Neural cell (in vitro differentiated cells): ENCODE results near the gene IGSF11. TPM values are rescaled to one million over a fixed set of nuclear protein-coding genes. Genes with fewer than 3 reads are reported as not detected.

Experiments used
- H2AFZ ChIP-seq: fragments of 200-600, 300-800 bp; sonication (generic), shearing (Covaris generic); 2 replicates; pipeline ENCODE4 v1.6.0; 2014; ENCODE audit warnings: low read depth, mild to moderate bottlenecking, antibody characterized with exemption, low read length, moderate library complexity
- H3F3A ChIP-seq: fragments of 200-600 bp; shearing (Covaris generic); 2 replicates; pipeline ENCODE4 v1.6.1; 2016; ENCODE audit warnings: mild to moderate bottlenecking, moderate library complexity, mixed read lengths, antibody characterized with exemption, low read length; ENCODE audit not compliant: insufficient read depth, poor library complexity, severe bottlenecking
- H3K27ac ChIP-seq: fragments of 200-600, 300-800 bp; sonication (generic), shearing (Covaris generic); 2 replicates; pipeline ENCODE4 v1.5.1; 2014; ENCODE audit warnings: mild to moderate bottlenecking, low read length, moderate library complexity
- H3K27me3 ChIP-seq: fragments of 300-800, 200-600 bp; sonication (generic), shearing (Covaris generic); 2 replicates; pipeline ENCODE4 v1.6.0; 2014; ENCODE audit warnings: mild to moderate bottlenecking, low read depth, low read length, moderate library complexity; ENCODE audit not compliant: insufficient read depth
- H3K36me3 ChIP-seq: fragments of 300-800, 200-600 bp; sonication (generic), shearing (Covaris generic); 2 replicates; pipeline ENCODE4 v1.5.1; 2014; ENCODE audit warnings: mild to moderate bottlenecking, antibody characterized with exemption, low read length, moderate library complexity; ENCODE audit not compliant: insufficient read depth
- H3K4me2 ChIP-seq: fragments of 300-800, 200-600 bp; sonication (generic), shearing (Covaris generic); 2 replicates; pipeline ENCODE4 v1.6.0; 2014; ENCODE audit warnings: mild to moderate bottlenecking, low read length
- H3K4me3 ChIP-seq: fragments of 300-800, 200-600 bp; sonication (generic), shearing (Covaris generic); 2 replicates; pipeline ENCODE4 v1.5.1; 2014; ENCODE audit warnings: mild to moderate bottlenecking, low read length, moderate library complexity
- H3K79me2 ChIP-seq: fragments of 200-600 bp; shearing (Covaris generic); replicated peaks from 2 replicates; pipeline ENCODE4 v1.6.0; 2014; ENCODE audit warnings: mild to moderate bottlenecking, low read length, moderate library complexity; ENCODE audit not compliant: insufficient read depth
- H3K9ac ChIP-seq: fragments of 300-800, 200-600 bp; sonication (generic), shearing (Covaris generic); 2 replicates; pipeline ENCODE4 v1.6.1; 2016; ENCODE audit warnings: mild to moderate bottlenecking, low read length, mixed read lengths
- H3K9me2 ChIP-seq: fragments of 200-600 bp; shearing (Covaris generic); 2 replicates; pipeline ENCODE4 v1.6.1; 2016; ENCODE audit warnings: mild to moderate bottlenecking, low read length, mixed read lengths; ENCODE audit not compliant: insufficient read depth
- H3K9me3 ChIP-seq: fragments of 200-600, 300-800 bp; sonication (generic), shearing (Covaris generic); 2 replicates; pipeline ENCODE4 v1.6.1; 2016; ENCODE audit warnings: mild to moderate bottlenecking, mixed run types, low read length, moderate library complexity, mixed read lengths
- H4K20me1 ChIP-seq: fragments of 200-600 bp; shearing (Covaris generic); 2 replicates; pipeline ENCODE4 v1.6.1; 2016; ENCODE audit warnings: mild to moderate bottlenecking, mixed run types; ENCODE audit not compliant: insufficient read depth
- CTCF ChIP-seq: fragments of 450-650 bp; IDR thresholded peaks from 2 replicates; pipeline ENCODE4 v1.5.1; 2014; ENCODE audit warnings: antibody characterized with exemption, mild to moderate bottlenecking, moderate library complexity; ENCODE audit not compliant: poor library complexity, severe bottlenecking
- EP300 ChIP-seq: fragments of 450-650 bp; conservative IDR thresholded peaks from 2 replicates; pipeline ENCODE4 v1.6.1; 2014; ENCODE audit warnings: antibody characterized with exemption, mild to moderate bottlenecking, moderate library complexity; ENCODE audit not compliant: poor library complexity, severe bottlenecking
- EZH2 ChIP-seq: fragments of 200-600, 300-800 bp; shearing (Covaris generic), sonication (generic); IDR thresholded peaks from 2 replicates; pipeline ENCODE4 v1.6.1; 2014; ENCODE audit warnings: antibody characterized with exemption, low read length, borderline replicate concordance, mild to moderate bottlenecking; ENCODE audit not compliant: insufficient read depth, poor library complexity, severe bottlenecking
- MXI1 ChIP-seq: fragments of 450-650 bp; conservative IDR thresholded peaks from 2 replicates; pipeline ENCODE4 v1.6.1; 2014; ENCODE audit warnings: antibody characterized with exemption, mild to moderate bottlenecking; ENCODE audit not compliant: poor library complexity, severe bottlenecking
- POLR2AphosphoS5 ChIP-seq: IDR thresholded peaks from 2 replicates; pipeline ENCODE4 v1.6.1; 2012
- RAD21 ChIP-seq: fragments of 450-650 bp; conservative IDR thresholded peaks from 2 replicates; pipeline ENCODE4 v1.6.1; 2014; ENCODE audit warnings: antibody characterized with exemption, mild to moderate bottlenecking, moderate library complexity
- REST ChIP-seq: IDR thresholded peaks from 2 replicates; pipeline ENCODE4 v1.6.1; 2012; ENCODE audit warnings: borderline replicate concordance
- SMC3 ChIP-seq: fragments of 450-650 bp; conservative IDR thresholded peaks from 2 replicates; pipeline ENCODE4 v1.6.1; 2014; ENCODE audit warnings: antibody characterized with exemption, mild to moderate bottlenecking, moderate library complexity; ENCODE audit not compliant: poor library complexity
- TAF1 ChIP-seq: IDR thresholded peaks from 2 replicates; pipeline ENCODE4 v1.6.1; 2012; ENCODE audit warnings: low read depth
- polyA plus RNA-seq: library from polyadenylated mRNA; depleted of rRNA; stranded (reverse); fragments of >200 nt; gene quantifications from 2 replicates; pipeline ENCODE4 v1.2.3, GENCODE V29; 2014

IGSF11 gene
- polyA plus RNA-seq, 1 donor from 2014 or later, result 1.2 TPM

DNA sequence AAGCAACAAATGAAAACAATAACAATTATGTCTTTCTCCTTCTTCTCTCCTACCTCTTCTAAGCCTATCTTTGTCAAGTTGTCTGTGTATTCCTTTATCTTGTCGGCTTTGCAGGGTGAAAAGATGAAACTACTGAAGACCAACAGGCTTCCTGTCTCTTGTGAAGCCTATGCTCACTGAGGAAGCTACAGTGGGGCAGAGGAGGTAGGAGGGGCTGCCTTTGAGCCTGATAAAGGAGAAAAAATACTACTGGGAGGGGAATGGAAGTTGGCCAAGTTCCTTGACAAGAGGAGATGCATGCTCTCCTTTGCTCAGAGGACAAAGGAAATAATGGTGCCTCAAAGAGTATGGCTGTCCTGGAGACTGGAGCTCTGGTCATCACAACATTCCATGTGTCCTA is 92.0 kb downstream of the IGSF11 start:
- Histone ChIP-seq H3K9me3 (no peaks in the 10 kb centered on the region), H3K4me2 (no peak overlapping the region), H2AFZ (no peak overlapping the region)

GRCh38 chr3:118942195-118942594 is 92.5 kb downstream of the IGSF11 start:
- Histone ChIP-seq H3K27ac (no peak overlapping the region), H3K4me3 (no peak overlapping the region), H3K9me3 (no peaks in the 10 kb centered on the region), H4K20me1 (no peaks in the 10 kb centered on the region), H3K4me2 (no peak overlapping the region), H3F3A (no peaks in the 10 kb centered on the region), H3K79me2 (no peaks in the 10 kb centered on the region), H3K9ac (no peak overlapping the region), H3K36me3 (no peaks in the 10 kb centered on the region), H3K9me2 (no peaks in the 10 kb centered on the region), H3K27me3 (no peaks in the 10 kb centered on the region), H2AFZ (no peak overlapping the region)
- no peak for TF ChIP-seq POLR2AphosphoS5
- TF ChIP-seq RAD21, result no peak
- TF ChIP-seq MXI1, result no peak
- TF ChIP-seq CTCF, result no peak
- TF ChIP-seq TAF1, result no peak
- no peak for TF ChIP-seq SMC3
- no peak for TF ChIP-seq EZH2

More for the DNA sequence above, 92.0 kb downstream of the IGSF11 start:
- H4K20me1 ChIP-seq, result no peaks in the 10 kb centered on the region
- H3F3A ChIP-seq, result no peaks in the 10 kb centered on the region
- no peaks in the 10 kb centered on the region for H3K9me2 ChIP-seq
- no peaks in the 10 kb centered on the region for H3K27me3 ChIP-seq
- H3K9ac ChIP-seq, result no peak overlapping the region
- H3K4me3 ChIP-seq, result no peak overlapping the region
- H3K27ac ChIP-seq, result no peak overlapping the region
- TF ChIP-seq SMC3 (no peak), REST (no peak), POLR2AphosphoS5 (no peak), EZH2 (no peak), TAF1 (no peak), CTCF (no peak), EP300 (no peak), MXI1 (no peak), RAD21 (no peak)
- no peaks in the 10 kb centered on the region for H3K79me2 ChIP-seq
- H3K36me3 ChIP-seq, result no peaks in the 10 kb centered on the region
